T-helper 2 cell (primary cell): ENCODE data around the gene MAML3.

Source experiments
- DNase-seq, 5 experiments: peaks; one replicate each; pipeline versions ENCODE4 v3.0.0 to v3.0.0-alpha.2; 2012 to 2022

Gene MAML3

DNA sequence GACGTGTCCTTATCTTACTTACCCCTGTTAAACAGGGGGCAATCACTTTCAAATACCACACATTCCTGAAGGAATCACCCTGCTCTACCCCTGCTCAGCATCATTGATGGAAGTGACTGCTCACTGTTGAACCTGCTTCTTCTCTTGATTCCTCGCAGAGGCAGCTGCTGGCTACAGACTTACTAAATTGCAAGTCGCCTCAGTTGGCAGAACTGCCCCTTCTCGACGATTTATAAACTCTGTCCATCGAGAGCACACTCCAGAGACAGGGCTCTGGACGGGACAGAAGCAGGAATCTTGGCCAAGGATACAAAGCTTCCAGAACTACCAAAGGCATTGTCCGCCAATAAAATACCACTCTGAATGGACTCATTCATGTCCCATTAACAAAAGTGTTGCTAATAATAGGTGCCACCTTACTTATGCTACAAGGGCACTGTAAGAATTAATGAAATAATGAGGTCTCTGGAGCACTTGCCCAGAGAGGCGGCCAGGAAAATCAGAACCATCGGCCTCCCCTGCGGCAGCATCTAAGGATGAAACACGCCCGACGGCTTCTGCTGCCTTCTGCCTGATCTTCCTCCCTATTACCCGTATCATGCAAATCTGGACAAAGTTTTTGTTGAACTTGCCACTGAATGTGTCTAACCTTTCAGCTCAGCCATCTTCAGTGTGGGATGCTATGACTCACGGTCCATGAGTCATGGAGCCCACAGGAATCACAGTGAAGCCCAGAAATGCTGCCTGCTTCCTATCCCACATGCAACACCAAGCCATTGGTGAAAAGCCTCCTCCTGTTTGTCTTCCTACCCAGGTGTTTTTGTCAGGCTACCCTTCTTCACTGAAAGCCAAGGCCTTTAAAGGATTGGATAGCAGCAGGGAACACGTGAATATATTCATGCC, 164.9 kb downstream of the MAML3 start:
- DNase-seq = peak in 1 of 5 experiments; percentile 7

DNA sequence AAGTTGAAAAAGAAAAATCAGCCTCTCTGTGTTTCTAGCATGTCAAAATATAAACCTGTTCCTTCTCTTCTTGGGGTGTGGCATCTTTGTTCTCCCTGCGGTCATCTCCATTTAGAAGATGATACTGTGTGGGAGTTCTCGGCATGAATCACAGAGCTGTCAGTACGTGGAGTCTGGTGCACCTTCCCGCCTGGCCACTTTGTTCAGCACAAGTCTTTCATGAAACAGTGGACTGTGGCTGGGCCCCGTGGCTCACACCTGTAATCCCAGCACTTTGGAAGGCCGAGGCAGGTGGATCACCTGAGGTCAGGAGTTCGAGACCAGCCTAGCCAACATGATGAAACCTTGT, 166.5 kb downstream of the MAML3 start:
- no peak for DNase-seq

DNA sequence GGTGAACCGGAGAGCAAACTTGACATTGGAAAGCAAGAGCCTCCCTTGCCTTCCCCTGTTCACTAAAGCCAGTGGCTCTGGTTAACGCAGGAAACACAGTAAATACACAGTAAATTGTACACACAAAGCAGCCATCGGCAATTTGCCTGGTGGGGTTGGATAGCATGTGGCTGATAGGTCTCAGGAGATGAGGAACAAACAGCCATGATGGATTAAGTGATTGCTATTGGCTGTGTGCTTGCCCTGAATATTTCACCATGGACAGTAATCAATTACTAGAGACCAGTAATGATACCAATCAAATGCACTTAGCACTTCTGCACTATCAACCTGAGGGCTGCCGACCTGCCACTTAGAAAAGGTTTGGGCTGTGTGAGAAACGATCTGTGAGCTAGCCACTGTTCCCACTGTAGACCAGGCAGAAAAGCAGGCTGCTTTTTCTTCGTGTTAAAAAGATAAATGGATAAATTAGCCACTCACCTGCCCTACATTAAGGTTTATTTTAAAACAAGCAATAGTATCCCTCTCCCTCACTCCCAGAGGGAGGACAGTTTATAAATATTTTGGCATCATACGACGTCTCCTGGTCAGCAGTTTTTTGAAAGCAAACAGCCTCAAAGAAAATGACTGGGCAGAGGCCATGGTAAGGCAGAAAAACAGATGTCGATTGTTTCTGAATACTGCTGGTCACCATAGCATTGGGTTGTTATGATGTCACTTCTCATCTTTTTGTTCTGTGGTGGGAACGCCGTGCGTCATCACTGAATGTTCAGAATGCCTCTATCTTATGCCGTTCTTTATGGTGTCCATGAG, 167.1 kb downstream of the MAML3 start:
- DNase-seq = no peak

DNA sequence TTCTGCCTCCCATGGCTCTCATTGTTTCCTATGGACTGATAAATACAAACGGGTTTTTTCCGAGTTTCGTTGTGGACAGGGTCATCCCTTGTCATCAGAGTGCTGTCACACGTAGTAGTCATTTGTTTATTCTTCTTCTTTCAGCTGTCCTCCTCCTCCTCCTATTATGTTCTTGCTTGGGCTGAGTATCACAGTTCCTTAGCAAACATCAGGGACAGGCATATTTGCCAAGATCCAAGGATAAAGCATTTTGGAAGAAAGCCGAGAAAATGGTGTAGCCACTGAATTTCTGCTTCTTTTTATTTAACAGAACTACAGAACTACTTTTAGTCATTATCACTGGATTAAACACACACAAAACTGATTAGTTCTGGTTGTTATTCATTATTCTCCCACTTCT, 167.9 kb downstream of the MAML3 start:
- no peak for DNase-seq

DNA sequence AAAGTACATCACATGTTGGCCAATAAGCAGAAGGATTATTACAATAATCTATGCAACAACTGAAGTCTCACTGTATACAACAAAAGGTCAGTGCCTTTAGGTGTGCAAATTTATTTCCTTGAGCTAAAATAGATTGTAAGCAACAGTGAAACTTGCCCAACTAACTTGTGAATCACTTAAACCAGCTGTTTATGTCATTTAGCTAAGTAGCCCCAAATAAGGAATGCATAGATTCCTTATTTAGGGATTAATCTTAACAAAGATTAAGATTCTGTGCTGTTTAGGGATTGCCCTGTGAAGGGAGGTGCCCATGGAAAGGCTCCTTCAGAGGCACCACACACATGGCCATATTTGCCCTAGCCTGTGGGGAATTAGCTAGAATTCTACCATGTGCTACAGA, 168.6 kb downstream of the MAML3 start:
- no peak for DNase-seq

DNA sequence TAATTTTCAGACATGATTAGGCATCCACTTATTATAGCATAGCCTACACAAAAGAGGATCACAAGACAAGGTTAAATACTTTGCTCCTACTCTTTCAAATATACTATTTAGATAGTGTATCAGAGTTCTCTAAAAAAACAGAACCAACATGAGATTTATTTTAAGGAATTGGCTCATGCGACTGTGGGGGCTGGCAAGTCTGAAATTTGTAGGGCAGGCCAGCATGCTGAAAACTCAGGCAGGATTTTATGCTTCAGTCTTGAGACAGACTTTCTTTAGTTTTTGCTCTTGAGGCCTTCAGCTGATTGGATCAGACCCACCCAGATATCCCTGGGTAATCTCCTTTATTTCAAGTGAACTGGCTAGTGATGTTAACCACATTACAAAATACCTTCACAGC, 169.5 kb downstream of the MAML3 start:
- DNase-seq = no peak

DNA sequence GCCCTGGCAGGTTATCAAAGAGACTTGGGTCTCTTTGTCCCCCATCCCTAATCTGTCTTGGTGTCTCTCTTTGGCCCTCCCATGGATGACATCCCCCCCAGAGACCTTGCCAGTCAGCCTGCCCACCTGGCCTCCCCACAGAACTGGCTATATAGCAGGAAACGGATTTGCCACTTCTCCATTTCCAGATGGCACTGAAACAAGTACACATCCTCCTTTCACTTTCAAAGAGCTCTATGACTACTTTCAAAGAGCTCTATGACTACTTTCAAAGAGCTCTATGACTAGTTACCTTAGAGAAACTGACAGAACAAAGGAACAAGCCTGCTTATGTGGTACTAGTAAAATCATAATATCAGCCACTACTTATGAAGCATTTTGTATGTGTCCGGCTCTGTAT, 175.3 kb downstream of the MAML3 start:
- peak in 1 of 5 experiments; percentile 65 for DNase-seq

DNA sequence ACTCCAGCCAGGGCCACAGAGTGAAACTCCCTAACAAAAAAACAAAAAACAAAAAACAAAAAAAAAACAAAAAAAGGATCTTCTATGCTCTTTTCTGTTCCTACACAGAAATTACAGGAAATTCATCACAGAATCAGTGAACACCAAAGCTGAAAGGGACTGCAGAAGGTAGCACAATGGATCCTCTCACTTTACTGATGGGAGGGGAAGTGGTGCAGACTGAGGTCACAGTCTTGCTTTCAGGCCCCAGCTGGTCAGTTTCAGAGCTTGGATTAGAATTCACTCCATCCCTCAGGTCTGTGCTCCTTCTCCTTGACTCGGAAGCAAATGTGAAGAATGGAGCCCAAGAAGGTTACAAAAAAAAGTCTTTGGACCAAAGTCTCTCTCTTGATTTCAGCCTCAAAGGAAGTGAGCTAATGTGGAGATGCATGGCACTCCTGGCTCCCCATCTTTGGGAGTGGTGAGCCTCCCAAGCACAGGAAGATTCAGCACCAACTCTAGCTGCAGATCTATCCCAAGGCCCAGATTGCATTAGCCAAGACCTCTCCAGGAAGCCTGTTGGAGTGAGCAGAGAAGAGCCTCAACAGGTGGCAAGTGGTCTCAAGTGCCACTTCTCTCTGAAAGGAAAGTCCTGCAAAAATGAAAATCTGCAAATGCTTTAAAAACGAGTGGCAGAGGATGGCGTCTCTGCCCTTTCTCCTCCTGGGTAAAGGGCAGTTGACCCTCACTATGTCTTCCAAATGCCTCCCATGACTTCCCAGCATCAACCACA, 176.0 kb downstream of the MAML3 start:
- DNase-seq = no peak

DNA sequence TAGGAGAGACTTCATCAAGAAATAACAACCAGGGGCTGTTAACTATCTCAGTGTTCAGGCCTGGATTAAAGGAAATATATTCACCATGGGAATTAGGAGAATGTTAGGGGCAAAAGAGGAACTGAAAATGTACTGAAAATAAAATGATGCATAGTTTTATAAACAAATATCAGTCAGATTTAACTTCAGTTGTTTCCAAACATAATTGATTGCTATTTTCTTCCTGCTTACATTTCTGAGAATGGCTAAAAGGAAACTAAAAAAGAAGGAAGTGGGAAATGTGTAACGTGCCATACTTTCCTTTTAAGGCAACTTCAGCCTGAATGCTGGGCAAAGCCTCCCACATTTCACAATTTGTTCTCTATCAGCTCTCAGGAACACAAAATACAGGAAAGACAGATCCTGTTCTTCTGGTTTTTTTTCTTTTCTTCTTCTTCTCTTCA, 178.1 kb downstream of the MAML3 start:
- no peak for DNase-seq

DNA sequence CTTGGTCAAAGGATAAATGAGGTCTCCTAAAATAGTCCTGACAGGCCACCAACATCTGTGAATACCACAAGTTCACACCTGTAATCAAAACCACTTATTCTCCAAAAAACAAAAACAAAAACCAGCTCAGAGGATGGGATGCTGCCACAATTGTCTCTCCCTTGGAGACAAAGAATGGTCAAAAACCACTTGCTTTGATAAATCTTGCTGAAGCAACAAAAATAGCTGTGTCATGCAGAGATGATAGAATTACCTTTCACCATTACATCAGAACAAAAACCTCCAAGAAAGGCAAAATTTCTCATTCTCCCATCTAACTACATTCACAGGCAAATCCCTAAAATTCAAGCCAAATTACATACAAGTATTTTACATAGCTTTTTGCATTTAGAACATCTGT, 180.4 kb downstream of the MAML3 start:
- no peak for DNase-seq

DNA sequence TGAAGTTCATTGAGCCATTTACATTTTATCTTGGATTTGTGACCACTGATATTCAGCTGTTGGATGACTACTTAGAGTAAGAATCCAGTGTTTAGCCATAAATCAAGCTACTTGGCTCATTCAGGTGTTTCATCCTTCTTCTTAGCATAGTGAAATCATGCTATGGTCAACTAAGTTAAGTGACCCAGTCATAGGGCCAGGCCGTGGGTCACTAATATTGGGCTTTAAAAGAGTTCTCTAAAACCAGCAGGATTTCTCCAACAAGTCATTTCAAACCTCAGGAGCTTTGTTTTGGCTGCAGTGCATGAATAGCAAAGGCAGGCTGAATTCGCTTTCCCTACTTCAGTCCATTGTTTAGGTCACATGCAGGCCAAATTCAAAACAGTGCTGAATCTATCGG, 181.0 kb downstream of the MAML3 start:
- DNase-seq = no peak

DNA sequence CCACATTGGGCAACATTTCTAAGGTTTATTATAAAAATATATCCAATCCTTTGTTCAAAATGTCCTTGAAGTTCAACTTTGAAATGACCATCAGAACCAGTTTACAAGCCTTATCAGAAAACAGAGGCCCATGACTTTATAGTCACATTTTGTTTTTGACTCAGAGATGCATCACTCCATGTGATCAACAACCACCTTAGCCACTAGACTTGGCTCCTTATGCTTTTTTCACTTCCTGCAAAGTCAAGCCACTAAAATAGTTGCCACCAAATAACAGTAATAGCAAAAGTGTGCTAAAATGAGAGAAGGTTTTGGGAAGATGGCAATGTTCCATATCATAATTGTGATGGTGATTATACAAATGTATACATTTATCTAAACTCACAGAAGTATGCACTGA, 181.7 kb downstream of the MAML3 start:
- DNase-seq = peak in 1 of 5 experiments; percentile 29

DNA sequence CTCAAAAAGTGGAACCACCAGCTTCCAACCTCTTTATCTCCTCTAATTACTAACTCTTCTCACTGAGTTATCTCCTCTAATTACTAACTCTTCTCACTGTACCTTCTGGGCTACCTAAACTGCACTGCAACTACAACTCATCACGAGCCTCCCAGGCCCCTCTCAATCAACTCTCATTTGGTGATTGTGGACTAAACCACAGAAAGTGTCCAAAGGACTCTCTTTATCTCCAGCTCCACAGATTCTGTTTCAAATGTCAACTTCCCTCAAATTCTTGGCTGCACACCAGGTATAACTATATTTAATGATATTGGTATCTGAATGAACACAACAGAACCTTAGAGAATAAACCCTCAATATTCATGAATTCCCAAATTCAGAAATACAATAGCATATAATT, 182.9 kb downstream of the MAML3 start:
- no peak for DNase-seq

DNA sequence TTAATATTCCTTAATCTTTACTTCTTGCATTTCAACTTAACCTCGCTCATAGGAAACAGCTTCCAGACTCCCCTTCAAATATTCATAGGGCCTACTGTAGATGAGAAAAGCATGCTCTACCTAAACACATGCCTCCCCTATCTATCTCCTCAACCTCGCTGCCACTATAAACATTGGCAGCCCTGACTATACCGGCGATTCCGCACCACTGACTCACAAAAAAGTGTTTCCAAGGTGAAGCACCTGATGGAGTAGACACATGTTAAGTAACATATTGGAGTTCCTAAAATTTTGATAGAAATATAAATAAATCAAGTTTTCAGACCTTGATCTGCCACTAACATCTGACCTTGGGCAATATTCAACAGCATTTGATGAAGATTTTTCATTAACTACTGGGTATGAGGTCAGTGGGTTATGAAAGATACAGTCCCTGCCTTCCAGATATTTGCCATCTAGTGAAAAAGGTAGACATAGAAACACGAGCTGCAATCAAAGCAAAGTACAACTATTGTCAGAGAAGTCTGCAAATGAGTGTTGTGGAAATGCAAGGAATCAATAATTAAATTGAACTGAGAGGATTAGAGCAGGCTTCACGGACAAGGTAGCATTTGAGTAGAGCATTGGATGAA, 184.2 kb downstream of the MAML3 start:
- no peak for DNase-seq

DNA sequence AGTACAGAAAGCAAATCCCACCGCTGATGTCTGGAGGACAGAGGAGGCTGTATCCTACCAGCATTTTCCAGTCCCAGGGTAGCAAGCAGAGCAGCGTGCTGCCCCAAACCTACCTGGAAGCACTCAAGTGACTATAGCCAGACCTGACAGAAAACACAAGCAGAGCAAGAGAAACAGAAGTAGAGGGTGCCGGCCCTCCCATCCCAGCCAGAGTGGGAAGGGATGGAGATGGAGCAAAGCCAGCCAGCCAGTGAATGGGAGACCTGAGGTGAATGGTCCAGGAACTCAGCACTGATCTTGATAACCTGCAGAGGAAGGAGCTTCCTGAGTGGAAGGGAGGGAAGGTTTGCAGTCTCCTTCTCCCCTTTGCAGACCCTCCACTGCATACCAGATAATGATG, 185.2 kb downstream of the MAML3 start:
- DNase-seq = no peak

DNA sequence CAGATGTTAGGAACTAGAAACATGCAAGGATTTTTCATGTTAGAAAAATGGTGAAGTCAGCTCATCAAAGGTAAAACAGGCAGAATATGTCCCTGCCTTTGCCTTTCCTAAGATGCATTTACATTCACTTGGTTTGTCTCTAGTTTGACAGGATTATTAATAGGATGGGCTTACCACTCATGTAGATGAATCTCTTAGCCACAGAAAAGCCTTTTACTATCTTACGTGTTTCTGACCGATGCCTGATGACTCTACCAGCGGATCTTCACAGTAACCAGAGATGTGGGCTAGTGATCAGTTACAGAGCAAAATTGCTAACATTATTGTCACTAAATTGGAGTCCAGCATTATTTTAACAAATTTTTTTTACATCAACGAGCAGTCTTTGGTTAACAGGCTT, 187.6 kb downstream of the MAML3 start:
- no peak for DNase-seq

DNA sequence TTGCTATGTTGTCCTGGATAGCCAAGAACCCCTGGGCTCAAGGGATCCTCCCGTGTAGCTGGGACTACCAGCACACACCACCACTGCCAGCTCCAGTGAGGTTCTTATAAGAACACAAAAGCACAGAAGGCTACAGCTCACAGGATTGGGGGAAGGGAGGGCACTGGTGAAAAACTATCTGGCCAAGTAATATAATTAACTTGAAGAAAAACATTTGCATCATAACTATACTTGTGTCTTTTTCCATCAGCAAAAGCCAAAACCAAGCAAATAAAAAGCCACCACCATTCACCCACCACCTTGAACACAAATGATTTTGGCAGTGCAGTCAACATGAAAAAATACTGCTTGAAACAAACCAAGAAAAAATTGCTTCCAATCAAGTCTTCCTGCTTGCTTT, 188.2 kb downstream of the MAML3 start:
- no peak for DNase-seq

DNA sequence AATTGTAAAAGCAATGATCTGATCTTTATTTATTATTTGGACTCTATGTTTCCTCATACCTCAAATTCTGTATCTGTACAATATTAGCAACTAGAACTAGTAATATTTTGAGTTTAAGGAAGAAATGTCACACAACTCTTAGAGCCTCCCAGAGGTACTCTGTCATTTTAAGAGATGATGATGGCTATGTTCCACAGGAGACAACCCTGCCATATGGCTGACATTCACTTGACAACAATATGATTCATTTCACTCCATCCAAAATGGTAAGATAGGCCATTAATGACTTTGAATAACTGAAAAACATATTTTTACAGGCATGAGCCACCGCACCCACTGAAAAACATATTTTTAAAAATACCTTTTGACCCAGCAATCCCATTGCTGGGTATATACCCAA, 190.3 kb downstream of the MAML3 start:
- DNase-seq = no peak

DNA sequence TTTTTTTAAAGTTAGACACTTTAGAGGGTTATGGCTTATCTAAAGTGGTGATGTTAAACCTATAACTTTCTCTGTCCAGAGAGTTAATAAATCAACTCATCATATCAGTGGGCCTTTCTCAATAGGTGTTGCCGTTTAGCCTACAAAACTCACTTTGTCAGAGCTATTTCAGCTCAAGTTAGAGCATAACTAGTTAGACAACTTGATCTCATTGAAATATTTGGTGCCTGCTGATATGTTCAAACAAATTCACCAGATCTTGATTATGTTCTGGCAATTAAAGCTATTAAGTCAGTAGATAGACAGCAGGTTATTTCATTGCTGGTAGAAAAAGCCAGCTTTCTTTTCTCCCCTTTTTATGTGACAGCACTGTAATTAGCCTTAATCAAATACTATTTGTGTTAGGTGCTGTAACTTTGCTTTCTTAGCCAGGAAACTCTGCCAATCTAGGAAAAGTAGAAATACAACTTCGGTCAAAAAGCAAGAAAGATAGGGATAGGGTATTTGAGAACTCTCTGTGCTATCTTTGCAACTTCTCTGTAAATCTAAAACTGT, 191.8 kb downstream of the MAML3 start:
- DNase-seq = no peak

DNA sequence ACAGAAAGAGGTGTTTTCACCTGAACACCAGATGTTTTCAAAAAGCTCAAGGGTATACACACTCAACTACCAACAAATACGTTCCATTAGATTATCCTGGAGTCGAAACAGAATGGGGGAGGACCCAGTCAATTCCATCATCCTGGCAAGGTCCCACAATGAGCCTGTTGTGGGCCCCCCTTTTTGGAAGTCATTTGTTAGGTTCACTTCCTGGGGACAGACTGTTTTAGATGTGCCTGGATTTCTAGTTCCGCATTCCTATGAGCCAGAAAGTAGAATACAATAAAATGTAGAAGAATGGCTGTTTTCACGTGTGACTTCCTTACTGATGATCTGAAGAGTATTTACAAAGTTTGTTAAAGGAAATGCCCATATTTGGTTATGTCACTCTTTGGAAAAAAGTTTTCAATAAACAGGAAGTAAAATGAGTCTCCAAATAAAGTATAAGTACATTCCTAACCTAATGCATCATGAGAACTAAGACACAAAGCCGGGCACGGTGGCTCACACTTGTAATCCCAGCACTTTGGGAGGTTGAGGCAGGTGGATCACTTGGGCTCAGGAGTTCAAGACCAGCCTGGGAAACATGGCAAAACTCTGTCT, 192.5 kb downstream of the MAML3 start:
- DNase-seq = no peak

DNA sequence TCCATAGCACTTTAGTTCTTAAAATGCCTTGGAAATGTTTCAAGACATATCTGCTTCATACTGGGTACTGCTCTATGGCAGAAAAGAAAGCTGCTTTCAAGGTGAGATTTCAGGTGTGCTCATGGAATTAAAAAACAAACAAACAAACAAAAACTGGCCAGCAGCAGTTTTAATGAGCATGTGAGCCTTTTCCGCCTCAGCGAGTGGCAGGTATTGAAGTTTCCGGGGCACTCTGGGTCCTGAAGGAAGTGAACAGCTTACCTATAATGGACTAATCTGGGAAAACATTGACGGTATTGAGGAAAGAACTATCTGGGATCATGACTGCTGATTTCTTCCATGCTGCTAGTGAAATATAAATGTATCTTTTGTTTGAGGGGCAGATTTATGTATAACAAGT, 194.6 kb downstream of the MAML3 start:
- no peak for DNase-seq

DNA sequence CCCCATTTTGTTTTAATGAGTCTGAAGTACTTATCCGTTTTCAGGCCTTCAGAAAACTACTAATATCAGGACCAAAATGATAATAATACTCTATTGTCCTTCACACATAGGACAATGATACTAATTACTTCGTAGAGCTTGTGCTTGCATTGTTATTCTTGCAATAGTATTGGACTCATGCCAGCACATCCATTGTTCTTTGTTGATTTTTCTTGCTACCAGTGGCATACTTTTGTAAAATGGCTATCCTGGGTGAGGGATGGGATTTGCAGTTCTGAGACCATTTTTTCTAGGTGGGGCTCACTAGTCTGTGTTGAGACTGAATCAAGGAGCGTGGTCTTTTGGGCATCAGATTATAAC, 195.3 kb downstream of the MAML3 start:
- no peak for DNase-seq
